OCI-LY7 (cell line): ENCODE measurements around the gene ARHGAP42. TPM values are rescaled to one million over a fixed set of nuclear protein-coding genes. Genes with fewer than 3 reads are reported as not detected.

ENCODE experiments used
- BruUV-seq: library from RNA; stranded (reverse); fragments of 400-500 nt; replicated peaks from 2 replicates; lab custom pipeline; 2021; lab: Mats Ljungman, UMichigan
- CTCF ChIA-PET: fragments of 300-600 bp; sonication (Branson Sonifier 250); formaldehyde crosslinking; loops from one replicate; lab custom pipeline; 2022; ENCODE audit warnings: antibody characterized with exemption; ENCODE audit not compliant: unreplicated experiment; lab: Charles Lee
- POLR2A ChIA-PET: fragments of 300-600 bp; sonication (Branson Sonifier 250); formaldehyde crosslinking; loops from one replicate; lab custom pipeline; 2022; ENCODE audit warnings: antibody characterized with exemption; lab: Charles Lee
- DNase-seq: peaks from one replicate; pipeline ENCODE4 v3.0.0-alpha.2; 2015; ENCODE audit warnings: low spot score
- H2AFZ ChIP-seq: fragments of 200-600 bp; sonication (generic), shearing (Covaris generic); 2 replicates; pipeline ENCODE4 v1.6.1; 2014; ENCODE audit warnings: mild to moderate bottlenecking, antibody characterized with exemption, low read length, moderate library complexity
- H3K27ac ChIP-seq: fragments of 200-600 bp; sonication (generic); 2 replicates; pipeline ENCODE4 v1.5.1; 2014; ENCODE audit warnings: mixed run types, low read depth, mild to moderate bottlenecking, moderate library complexity, low read length, inconsistent platforms; ENCODE audit not compliant: poor library complexity, severe bottlenecking
- H3K36me3 ChIP-seq: fragments of 200-600 bp; sonication (generic); 2 replicates; pipeline ENCODE4 v1.6.1; 2014; ENCODE audit warnings: mild to moderate bottlenecking, antibody characterized with exemption, low read length, moderate library complexity, mixed read lengths; ENCODE audit not compliant: insufficient read depth
- H3K4me1 ChIP-seq: fragments of 200-600 bp; sonication (generic); 2 replicates; pipeline ENCODE4 v1.5.1; 2014; ENCODE audit warnings: mild to moderate bottlenecking, low read length; ENCODE audit not compliant: insufficient read depth, poor library complexity, severe bottlenecking
- H3K4me2 ChIP-seq: fragments of 200-600 bp; sonication (generic); 2 replicates; pipeline ENCODE4 v1.6.1; 2014; ENCODE audit warnings: mild to moderate bottlenecking, low read length
- H3K4me3 ChIP-seq: fragments of 200-600 bp; sonication (generic); 2 replicates; pipeline ENCODE4 v1.5.1; 2014; ENCODE audit warnings: mild to moderate bottlenecking, low read depth, low read length; ENCODE audit not compliant: poor library complexity, severe bottlenecking
- H3K79me2 ChIP-seq: fragments of 200-600 bp; sonication (generic); 2 replicates; pipeline ENCODE4 v1.6.1; 2016; ENCODE audit warnings: low read depth, mild to moderate bottlenecking, low read length, moderate library complexity, mixed read lengths; ENCODE audit not compliant: insufficient read depth
- H3K9me2 ChIP-seq: fragments of 200-600 bp; sonication (generic); 2 replicates; pipeline ENCODE4 v1.6.1; 2016; ENCODE audit warnings: mild to moderate bottlenecking, low read length, mixed read lengths; ENCODE audit not compliant: insufficient read depth
- H3K9me3 ChIP-seq: fragments of 200-600 bp; sonication (generic); 2 replicates; pipeline ENCODE4 v1.6.1; 2014; ENCODE audit warnings: mild to moderate bottlenecking, mixed run types, low read length, mixed read lengths
- H4K20me1 ChIP-seq: fragments of 200-600 bp; sonication (generic); 2 replicates; pipeline ENCODE4 v1.6.1; 2014; ENCODE audit warnings: mild to moderate bottlenecking, antibody characterized with exemption, low read length, moderate library complexity, mixed read lengths; ENCODE audit not compliant: insufficient read depth
- EZH2phosphoT487 ChIP-seq: fragments of 200-600 bp; sonication (generic); IDR thresholded peaks from 2 replicates; pipeline ENCODE4 v1.6.1; 2018; ENCODE audit warnings: low read depth, borderline replicate concordance, mild to moderate bottlenecking, mixed run types, antibody characterized with exemption, low read length, moderate library complexity, mixed read lengths
- intact Hi-C: fragments of 100-400 bp; cut with micrococcal nuclease; formaldehyde crosslinking; loops from one replicate; pipeline ENCODE4 v1.10.0; 2022; ENCODE audit not compliant: unreplicated experiment
- total RNA-seq, 2 experiments: library from RNA; depleted of rRNA in 1 of 2; stranded (reverse); fragments of >200 nt in 1 of 2; shearing (Covaris generic) in 1 of 2; gene quantifications; 2 replicates each; pipeline ENCODE4 v1.2.3, GENCODE V29; 2014 to 2022
- TF ChIP-seq, protein P1 (sequence below): fragments of 200-600 bp; sonication (generic); conservative IDR thresholded peaks from 2 replicates; pipeline ENCODE4 v1.5.1; 2014; ENCODE audit warnings: mild to moderate bottlenecking, antibody characterized with exemption, low read length, moderate library complexity, mixed read lengths

The ARHGAP42 gene
- total RNA-seq, 2 experiments from 2014 or later = not detected

DNA sequence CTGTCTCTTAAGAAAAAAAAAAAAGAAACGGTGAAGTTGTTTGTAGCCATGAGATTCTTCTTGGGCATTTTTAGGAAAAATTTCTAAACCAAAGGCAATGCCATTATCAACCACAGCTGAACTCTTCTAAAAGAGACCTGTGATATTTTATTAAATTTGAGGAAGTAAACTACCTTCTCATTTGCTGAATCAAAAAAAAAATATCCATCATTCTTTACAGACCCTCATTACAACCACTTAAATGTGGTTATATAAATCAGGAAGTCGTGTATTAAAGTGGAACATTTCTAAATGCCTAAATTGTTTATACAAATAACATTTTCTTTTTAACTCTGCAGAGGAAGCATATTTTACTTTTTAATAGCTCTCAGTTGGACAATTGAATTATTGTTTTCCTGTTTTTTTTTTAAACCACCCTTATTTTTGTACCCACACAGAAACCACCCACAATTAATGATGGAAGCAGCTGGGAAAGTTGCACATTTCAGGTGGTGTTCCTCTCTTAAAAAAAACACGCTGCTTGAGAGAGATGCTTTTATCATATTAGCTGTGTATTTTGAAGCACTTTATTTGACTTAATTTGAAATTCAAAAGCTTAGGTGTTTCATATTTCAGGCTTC is 91.2 kb downstream of the ARHGAP42 start:
- Histone ChIP-seq H4K20me1 (no peaks in the 10 kb centered on the region), H3K4me1 (no peaks in the 10 kb centered on the region), H3K9me3 (no peaks in the 10 kb centered on the region), H3K79me2 (no peaks in the 10 kb centered on the region), H3K4me2 (no peak overlapping the region), H2AFZ (no peak overlapping the region), H3K9me2 (no peaks in the 10 kb centered on the region), H3K36me3 (no peaks in the 10 kb centered on the region), H3K4me3 (no peak overlapping the region), H3K27ac (no peak overlapping the region)
- DNase-seq = no peak
- intact Hi-C loops = no loop called here
- BruUV-seq = no TSS peak
- TF ChIP-seq EZH2phosphoT487 = no peak
- ChIA-PET POLR2A (interaction anchor here (1.0 to 1.1 kb wide), 2 partner anchors 60 to 66 kb away, joined by 4 read pairs; no protein-coding TSS in a partner anchor), CTCF (no interaction called here)

DNA sequence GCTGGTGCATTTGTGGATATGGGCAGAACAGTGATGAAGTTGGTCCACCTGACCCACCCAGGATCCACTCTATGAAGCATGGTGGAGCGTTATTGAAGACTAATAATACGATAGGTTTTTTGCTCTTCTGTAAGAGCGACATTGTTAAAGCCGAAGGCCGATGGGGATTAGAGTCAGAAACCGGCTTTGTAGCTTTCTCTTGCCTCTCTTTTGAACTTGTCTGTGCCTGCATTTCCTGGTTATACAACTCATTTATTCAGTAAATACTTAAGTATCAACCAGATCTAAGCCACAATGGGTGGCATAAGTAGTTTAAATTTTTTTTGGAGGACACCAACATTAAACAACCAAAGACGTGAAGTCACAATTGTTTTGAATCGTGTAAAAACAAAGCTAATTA is 93.4 kb downstream of the ARHGAP42 start:
- BruUV-seq = no TSS peak
- POLR2A ChIA-PET = no interaction called here
- no peak overlapping the region for H3K27ac ChIP-seq
- DNase-seq = no peak
- no peak overlapping the region for H2AFZ ChIP-seq
- no peaks in the 10 kb centered on the region for H4K20me1 ChIP-seq
- H3K9me3 ChIP-seq = no peaks in the 10 kb centered on the region
- no peaks in the 10 kb centered on the region for H3K9me2 ChIP-seq
- no peaks in the 10 kb centered on the region for H3K4me1 ChIP-seq
- no peak overlapping the region for H3K4me2 ChIP-seq
- H3K79me2 ChIP-seq = no peaks in the 10 kb centered on the region
- no peak for TF ChIP-seq EZH2phosphoT487
- CTCF ChIA-PET = no interaction called here
- no peaks in the 10 kb centered on the region for H3K36me3 ChIP-seq
- intact Hi-C loops = no loop called here
- no peak overlapping the region for H3K4me3 ChIP-seq

DNA sequence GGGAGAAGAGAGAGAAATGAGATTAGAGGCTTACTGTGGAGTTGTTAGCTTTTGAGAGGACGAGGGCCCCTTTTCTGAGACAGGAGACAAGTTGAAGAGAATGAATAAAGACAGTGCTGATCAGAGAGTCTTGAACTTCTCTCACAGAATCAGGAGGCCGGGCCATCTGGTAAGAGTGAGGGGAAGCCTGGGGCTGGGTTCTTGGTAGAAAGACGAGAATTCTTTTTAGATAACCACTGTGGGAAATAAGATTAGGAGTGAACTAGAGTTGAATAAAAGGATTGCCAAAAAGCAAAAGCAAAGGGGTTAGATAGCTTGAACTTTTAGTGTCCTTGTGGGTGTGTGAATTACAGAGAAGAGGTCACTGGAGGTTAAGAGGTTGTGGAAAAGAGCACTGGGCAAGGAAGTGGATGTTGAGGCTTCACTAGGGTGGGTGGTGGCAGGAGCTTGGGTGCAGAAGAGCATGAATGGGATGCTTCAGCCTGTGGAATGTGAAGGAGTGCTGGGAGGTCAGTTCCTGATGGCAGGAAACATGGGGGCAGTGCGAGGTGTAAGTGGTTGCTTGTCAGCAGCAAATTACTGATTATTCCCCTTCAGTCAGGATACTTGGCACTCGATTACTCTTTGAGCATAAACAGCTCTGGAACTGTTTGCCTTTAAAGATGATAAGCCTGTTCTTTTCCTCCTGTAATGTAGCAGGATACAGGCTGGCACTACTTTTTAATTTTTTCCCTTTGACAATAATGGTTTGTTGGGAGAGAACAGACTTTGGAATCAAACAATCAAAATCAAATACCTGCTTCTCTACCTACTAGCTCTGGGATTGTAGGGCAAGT is 98.3 kb downstream of the ARHGAP42 start:
- CTCF ChIA-PET = no interaction called here

More for the DNA sequence above, 98.3 kb downstream of the ARHGAP42 start:
- no peaks in the 10 kb centered on the region for H3K9me2 ChIP-seq
- intact Hi-C loops = no loop called here
- H3K4me1 ChIP-seq = no peaks in the 10 kb centered on the region
- POLR2A ChIA-PET = interaction anchor here (0.6 to 0.9 kb wide), 2 partner anchors 8 to 13 kb away, joined by 3 read pairs; no protein-coding TSS in a partner anchor
- no peak overlapping the region for H3K27ac ChIP-seq
- no TSS peak for BruUV-seq
- TF ChIP-seq, protein P1, sequence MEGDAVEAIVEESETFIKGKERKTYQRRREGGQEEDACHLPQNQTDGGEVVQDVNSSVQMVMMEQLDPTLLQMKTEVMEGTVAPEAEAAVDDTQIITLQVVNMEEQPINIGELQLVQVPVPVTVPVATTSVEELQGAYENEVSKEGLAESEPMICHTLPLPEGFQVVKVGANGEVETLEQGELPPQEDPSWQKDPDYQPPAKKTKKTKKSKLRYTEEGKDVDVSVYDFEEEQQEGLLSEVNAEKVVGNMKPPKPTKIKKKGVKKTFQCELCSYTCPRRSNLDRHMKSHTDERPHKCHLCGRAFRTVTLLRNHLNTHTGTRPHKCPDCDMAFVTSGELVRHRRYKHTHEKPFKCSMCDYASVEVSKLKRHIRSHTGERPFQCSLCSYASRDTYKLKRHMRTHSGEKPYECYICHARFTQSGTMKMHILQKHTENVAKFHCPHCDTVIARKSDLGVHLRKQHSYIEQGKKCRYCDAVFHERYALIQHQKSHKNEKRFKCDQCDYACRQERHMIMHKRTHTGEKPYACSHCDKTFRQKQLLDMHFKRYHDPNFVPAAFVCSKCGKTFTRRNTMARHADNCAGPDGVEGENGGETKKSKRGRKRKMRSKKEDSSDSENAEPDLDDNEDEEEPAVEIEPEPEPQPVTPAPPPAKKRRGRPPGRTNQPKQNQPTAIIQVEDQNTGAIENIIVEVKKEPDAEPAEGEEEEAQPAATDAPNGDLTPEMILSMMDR = no peak
- TF ChIP-seq EZH2phosphoT487 = no peak
- no peak overlapping the region for H3K4me2 ChIP-seq
- no peaks in the 10 kb centered on the region for H3K79me2 ChIP-seq
- no peak for DNase-seq
- no peaks in the 10 kb centered on the region for H3K9me3 ChIP-seq
- H3K36me3 ChIP-seq = no peaks in the 10 kb centered on the region
- no peak overlapping the region for H2AFZ ChIP-seq
- H3K4me3 ChIP-seq = no peak overlapping the region
- no peaks in the 10 kb centered on the region for H4K20me1 ChIP-seq
